HepG2 (cell line): Measurements from ENCODE around the gene IL10. TPM values are rescaled to one million over a fixed set of nuclear protein-coding genes. Genes with fewer than 3 reads are reported as not detected.

Source experiments
- ATAC-seq: fragments of 200-7000 bp; cut with Tn5 transposase; 3 replicates; pipeline ENCODE4 v1.9.1; 2020; ENCODE audit warnings: mild to moderate bottlenecking, moderate library complexity
- BruUV-seq: library from RNA; stranded (reverse); fragments of 400-500 nt; replicated peaks from 2 replicates; lab custom pipeline; 2021; lab: Mats Ljungman, UMichigan
- CTCF ChIA-PET: fragments of 300-600 bp; formaldehyde crosslinking; extraction: SDS; loops from one replicate; lab custom pipeline; 2021; ENCODE audit warnings: low total read pairs, inconsistent platforms, low intra/inter-chr PET ratio; lab: Yijun Ruan, JAX
- POLR2A ChIA-PET: fragments of 350-600 bp; sonication (Branson Sonifier 250); formaldehyde crosslinking; loops from one replicate; lab custom pipeline; 2020; ENCODE audit warnings: antibody characterized with exemption, inconsistent platforms; lab: Yijun Ruan, JAX
- DNase-seq: peaks from one replicate; pipeline ENCODE4 v3.0.0-alpha.2; 2015; ENCODE audit warnings: low spot score
- FAIRE-seq: peaks from 3 replicates; lab custom pipeline; 2011; peaks lifted over from hg19 to GRCh38; lab: Jason Lieb, UNC
- H2AFZ ChIP-seq: one replicate; pipeline ENCODE4 v1.6.1; 2011; ENCODE audit warnings: low read length, inconsistent platforms
- H3K27ac ChIP-seq: fragments of 300-600 bp; 3 replicates; pipeline ENCODE4 v1.8.0; 2011; ENCODE audit warnings: mixed run types, mild to moderate bottlenecking, mixed read lengths, low read length, inconsistent platforms; ENCODE audit not compliant: insufficient read depth; ENCODE audit errors: extremely low read length
- H3K27me3 ChIP-seq, 2 experiments: fragments of 200-600 bp in 1 of 2; 2 replicates in 1 of 2; 3 replicates in 1 of 2; pipeline versions ENCODE4 v1.6.0 to v1.8.0; 2011; ENCODE audit warnings: low read length in 2 of 2, mild to moderate bottlenecking in 2 of 2, moderate library complexity in 2 of 2, inconsistent platforms in 1 of 2; ENCODE audit not compliant: insufficient read depth in 2 of 2, control insufficient read depth in 1 of 2
- H3K36me3 ChIP-seq, 2 experiments: fragments of 200-600 bp in 1 of 2; replicated peaks in 1 of 2; 2 replicates in 1 of 2; 3 replicates in 1 of 2; pipeline versions ENCODE4 v1.5.1 to v1.8.0; 2011; ENCODE audit warnings: low read length in 2 of 2, inconsistent platforms in 1 of 2; ENCODE audit not compliant: insufficient read depth in 2 of 2, control insufficient read depth in 1 of 2
- H3K4me1 ChIP-seq: 2 replicates; pipeline ENCODE4 v1.5.1; 2012; ENCODE audit warnings: low read length, inconsistent platforms; ENCODE audit not compliant: insufficient read depth
- H3K4me2 ChIP-seq: 2 replicates; pipeline ENCODE4 v1.6.0; 2011; ENCODE audit warnings: low read depth, low read length, inconsistent platforms
- H3K4me3 ChIP-seq, 3 experiments: fragments of 200-600 bp in 1 of 3; sonication (generic), shearing (Covaris generic) in 1 of 3; replicated peaks in 1 of 3; 2 replicates each; pipeline ENCODE4 v1.5.1; 2011 to 2016; ENCODE audit warnings: low read length in 3 of 3, inconsistent platforms in 2 of 3, low read depth in 2 of 3, mild to moderate bottlenecking in 2 of 3, control low read depth in 1 of 3, mixed read lengths in 1 of 3; ENCODE audit not compliant: insufficient read depth in 1 of 3
- H3K79me2 ChIP-seq: one replicate; pipeline ENCODE4 v1.6.1; 2011; ENCODE audit warnings: low read length, inconsistent platforms; ENCODE audit not compliant: insufficient read depth
- H3K9ac ChIP-seq: 2 replicates; pipeline ENCODE4 v1.6.0; 2011; ENCODE audit warnings: mild to moderate bottlenecking, low read depth, low read length, inconsistent platforms; ENCODE audit not compliant: insufficient read depth
- H3K9me3 ChIP-seq: 2 replicates; pipeline ENCODE4 v1.5.1; 2012; ENCODE audit warnings: mild to moderate bottlenecking, low read length
- H4K20me1 ChIP-seq: 2 replicates; pipeline ENCODE4 v1.6.0; 2011; ENCODE audit warnings: inconsistent platforms, mild to moderate bottlenecking, low read length, moderate library complexity; ENCODE audit not compliant: insufficient read depth
- HOXA3 ChIP-seq: sonication (generic); formaldehyde crosslinking; IDR thresholded peaks from 2 replicates; pipeline ENCODE4 v1.5.0; 2020; ENCODE audit warnings: missing genetic modification reagents
- MIXL1 ChIP-seq: IDR thresholded peaks from 2 replicates; pipeline ENCODE4 v1.6.1; 2016
- MTF1 ChIP-seq: sonication (generic); formaldehyde crosslinking; IDR thresholded peaks from 2 replicates; pipeline ENCODE4 v1.5.0; 2020; ENCODE audit warnings: missing genetic modification reagents
- NR3C1 ChIP-seq: sonication (generic); formaldehyde crosslinking; IDR thresholded peaks from 2 replicates; pipeline ENCODE4 v1.4.0; 2020; ENCODE audit warnings: missing genetic modification reagents
- RXRB ChIP-seq: IDR thresholded peaks from 2 replicates; pipeline ENCODE4 v1.6.1; 2016; ENCODE audit warnings: borderline replicate concordance, missing genetic modification reagents, missing compliant biosample characterization
- SOX6 ChIP-seq, 2 experiments: fragments of 450-650 bp in 1 of 2; sonication (generic) in 1 of 2; formaldehyde crosslinking in 1 of 2; IDR thresholded peaks; 2 replicates each; pipeline versions ENCODE4 v1.4.0 to v1.6.1; 2017 to 2020; ENCODE audit warnings: antibody characterized with exemption in 1 of 2, mild to moderate bottlenecking in 1 of 2, missing genetic modification reagents in 1 of 2
- ZNF343 ChIP-seq: sonication (generic); formaldehyde crosslinking; IDR thresholded peaks from 2 replicates; pipeline ENCODE4 v1.4.0; 2020; ENCODE audit warnings: mild to moderate bottlenecking, missing genetic modification reagents
- ZNF761 ChIP-seq: sonication (generic); formaldehyde crosslinking; conservative IDR thresholded peaks from 2 replicates; pipeline ENCODE4 v1.4.0; 2020; ENCODE audit warnings: mild to moderate bottlenecking, missing genetic modification reagents
- WGBS: methylation state at CpG from one replicate; pipeline ENCODE4 v1.1.6; 2017; ENCODE audit warnings: low lambda C conversion rate; 5-methylcytosine and 5-hydroxymethylcytosine counted together
- in situ Hi-C: cut with HindIII; loops from 2 replicates; pipeline ENCODE4 v1.10.0; 2017; ENCODE audit warnings: low pct_unique_long_range_greater_than_20kb; ENCODE audit not compliant: extremely low pct_ligation_motif_present
- intact Hi-C: fragments of 100-400 bp; cut with micrococcal nuclease; formaldehyde crosslinking; loops from one replicate; pipeline ENCODE4 v1.10.0; 2022; ENCODE audit not compliant: unreplicated experiment
- polyA plus RNA-seq, 8 experiments: library from polyadenylated mRNA; depleted of rRNA in 3 of 8; stranded (reverse) in 7 of 8; unstranded in 1 of 8; fragments of >200 nt; fragmentation: Illumina TruSeq in 4 of 8; extraction: Trizol in 4 of 8; gene quantifications; 2 replicates each; pipeline versions ENCODE4 v1.2.1 to v1.2.3, GENCODE V29; 2011 to 2016; ENCODE audit warnings: low read depth in 4 of 8, missing spikeins in 1 of 8, mixed read lengths in 1 of 8; ENCODE audit not compliant: insufficient read depth in 1 of 8
- total RNA-seq, 5 experiments: library from RNA; depleted of rRNA; stranded (reverse); fragments of >200 nt; fragmentation: Illumina TruSeq; extraction: Trizol; gene quantifications; 2 replicates each; pipeline ENCODE4 v1.2.3, GENCODE V29; 2016; ENCODE audit warnings: low read depth in 1 of 5
- TF ChIP-seq, protein P1 (sequence below): sonication (generic); formaldehyde crosslinking; IDR thresholded peaks from 2 replicates; pipeline ENCODE4 v1.4.0; 2020; ENCODE audit warnings: missing genetic modification reagents, borderline replicate concordance

IL10 gene
- total and polyA plus RNA-seq, 2 of the 13 experiments (the other 11 are each of a cell fraction or from before 2014, with no cell fraction given): not detected

DNA sequence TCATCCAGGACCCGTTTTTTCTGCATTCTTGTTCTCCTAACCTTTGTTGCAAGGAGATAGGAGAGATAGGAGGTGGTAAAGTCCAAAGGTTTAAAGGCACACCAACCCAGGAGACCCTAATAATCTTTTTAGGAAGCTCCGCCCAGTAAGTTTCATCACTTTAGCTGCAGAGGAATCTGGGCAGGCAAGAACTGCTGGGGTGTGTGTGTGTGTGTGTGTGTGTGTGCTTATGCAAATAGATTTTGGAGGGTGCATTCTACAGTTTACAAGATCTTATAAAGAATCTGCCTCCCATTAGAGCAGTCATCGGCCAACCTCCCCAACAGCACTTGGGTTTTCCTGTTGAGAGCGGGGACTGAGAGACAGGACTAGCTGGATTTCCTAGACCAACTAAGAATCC, 3.9 kb upstream of the IL10 start:
- in situ Hi-C loops: no loop called here

DNA sequence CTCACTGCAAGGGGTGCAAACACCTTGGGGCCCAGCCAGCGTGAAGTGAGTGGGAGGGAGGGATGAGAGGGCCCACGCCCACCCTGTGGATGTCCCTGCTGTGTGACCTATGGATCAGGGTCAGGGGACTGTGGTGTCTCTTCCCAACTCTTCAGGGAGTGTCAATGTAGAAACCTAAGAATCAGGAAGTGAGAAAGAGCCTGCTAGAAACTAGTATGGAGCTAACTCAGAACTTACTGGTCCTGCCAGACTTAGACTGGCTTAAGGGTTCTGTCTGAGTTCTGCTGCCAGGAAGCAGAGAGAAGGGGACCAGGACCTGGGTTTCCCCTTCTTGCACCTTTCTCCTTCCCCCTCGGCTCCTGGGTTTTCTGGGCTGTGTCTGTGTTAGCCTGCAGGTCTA, 1.8 kb upstream of the IL10 start:
- DNase-seq: no peak
- Histone ChIP-seq H3K27ac (no peak overlapping the region), H3K27me3 (peaks cover 0 to 31% of the 10 kb centered on the region in 2 experiments; a peak in 3 of 5 replicates), H3K9me3 (no peaks in the 10 kb centered on the region), H3K4me3 (no peak overlapping the region), H3K9ac (no peak overlapping the region), H3K36me3 (no peaks in the 10 kb centered on the region), H3K79me2 (no peaks in the 10 kb centered on the region), H3K4me2 (no peak overlapping the region), H2AFZ (no peak overlapping the region), H3K4me1 (peaks cover 6% of the 10 kb centered on the region), H4K20me1 (no peaks in the 10 kb centered on the region)
- TF ChIP-seq, protein P1, sequence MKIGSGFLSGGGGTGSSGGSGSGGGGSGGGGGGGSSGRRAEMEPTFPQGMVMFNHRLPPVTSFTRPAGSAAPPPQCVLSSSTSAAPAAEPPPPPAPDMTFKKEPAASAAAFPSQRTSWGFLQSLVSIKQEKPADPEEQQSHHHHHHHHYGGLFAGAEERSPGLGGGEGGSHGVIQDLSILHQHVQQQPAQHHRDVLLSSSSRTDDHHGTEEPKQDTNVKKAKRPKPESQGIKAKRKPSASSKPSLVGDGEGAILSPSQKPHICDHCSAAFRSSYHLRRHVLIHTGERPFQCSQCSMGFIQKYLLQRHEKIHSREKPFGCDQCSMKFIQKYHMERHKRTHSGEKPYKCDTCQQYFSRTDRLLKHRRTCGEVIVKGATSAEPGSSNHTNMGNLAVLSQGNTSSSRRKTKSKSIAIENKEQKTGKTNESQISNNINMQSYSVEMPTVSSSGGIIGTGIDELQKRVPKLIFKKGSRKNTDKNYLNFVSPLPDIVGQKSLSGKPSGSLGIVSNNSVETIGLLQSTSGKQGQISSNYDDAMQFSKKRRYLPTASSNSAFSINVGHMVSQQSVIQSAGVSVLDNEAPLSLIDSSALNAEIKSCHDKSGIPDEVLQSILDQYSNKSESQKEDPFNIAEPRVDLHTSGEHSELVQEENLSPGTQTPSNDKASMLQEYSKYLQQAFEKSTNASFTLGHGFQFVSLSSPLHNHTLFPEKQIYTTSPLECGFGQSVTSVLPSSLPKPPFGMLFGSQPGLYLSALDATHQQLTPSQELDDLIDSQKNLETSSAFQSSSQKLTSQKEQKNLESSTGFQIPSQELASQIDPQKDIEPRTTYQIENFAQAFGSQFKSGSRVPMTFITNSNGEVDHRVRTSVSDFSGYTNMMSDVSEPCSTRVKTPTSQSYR: no peak
- no peak for TF ChIP-seq MTF1 (CRISPR knock-in tag)
- intact Hi-C loops (no loop called here), in situ Hi-C loops (no loop called here)
- BruUV-seq: no TSS peak
- no peak for FAIRE-seq
- ChIA-PET CTCF (no interaction called here), POLR2A (no interaction called here)
- ATAC-seq: no peak
- WGBS: 8% methylated on average over 3 of the region's 3 CpGs

More for the DNA sequence above, 3.9 kb upstream of the IL10 start:
- DNase-seq (peak; percentile 5), FAIRE-seq (no peak), ATAC-seq (no peak)
- no peak overlapping the region for H3K4me3 ChIP-seq
- H3K4me2 ChIP-seq: no peak overlapping the region
- H3K9ac ChIP-seq: no peak overlapping the region
- no peak overlapping the region for H3K27ac ChIP-seq
- no peaks in the 10 kb centered on the region for H3K79me2 ChIP-seq
- 0% methylated on average over 2 of the region's 4 CpGs for WGBS
- BruUV-seq: no TSS peak
- H4K20me1 ChIP-seq: no peaks in the 10 kb centered on the region
- intact Hi-C loops: no loop called here
- H3K36me3 ChIP-seq: no peaks in the 10 kb centered on the region
- no peaks in the 10 kb centered on the region for H3K9me3 ChIP-seq
- H3K4me1 ChIP-seq: peaks cover 6% of the 10 kb centered on the region
- TF ChIP-seq ZNF761 (CRISPR knock-in tag) (no peak), NR3C1 (CRISPR knock-in tag) (no peak), SOX6 (IDR thresholded peaks at IDR 0.05) (no peak), SOX6 (CRISPR knock-in tag; IDR thresholded peaks at IDR 0.05) (no peak), HOXA3 (CRISPR knock-in tag) (no peak), ZNF343 (no peak), MIXL1 (CRISPR knock-in tag) (no peak), RXRB (CRISPR knock-in tag) (no peak)
- ChIA-PET CTCF (no interaction called here), POLR2A (no interaction called here)
- peaks cover 0 to 26% of the 10 kb centered on the region in 2 experiments; a peak in 3 of 5 replicates for H3K27me3 ChIP-seq
- no peak overlapping the region for H2AFZ ChIP-seq
